ENCODE data around the gene TSC22D4.
A peak's percentile ranks its signal among the peaks of the same experiment; 100 is the strongest.

Gene TSC22D4

DNA sequence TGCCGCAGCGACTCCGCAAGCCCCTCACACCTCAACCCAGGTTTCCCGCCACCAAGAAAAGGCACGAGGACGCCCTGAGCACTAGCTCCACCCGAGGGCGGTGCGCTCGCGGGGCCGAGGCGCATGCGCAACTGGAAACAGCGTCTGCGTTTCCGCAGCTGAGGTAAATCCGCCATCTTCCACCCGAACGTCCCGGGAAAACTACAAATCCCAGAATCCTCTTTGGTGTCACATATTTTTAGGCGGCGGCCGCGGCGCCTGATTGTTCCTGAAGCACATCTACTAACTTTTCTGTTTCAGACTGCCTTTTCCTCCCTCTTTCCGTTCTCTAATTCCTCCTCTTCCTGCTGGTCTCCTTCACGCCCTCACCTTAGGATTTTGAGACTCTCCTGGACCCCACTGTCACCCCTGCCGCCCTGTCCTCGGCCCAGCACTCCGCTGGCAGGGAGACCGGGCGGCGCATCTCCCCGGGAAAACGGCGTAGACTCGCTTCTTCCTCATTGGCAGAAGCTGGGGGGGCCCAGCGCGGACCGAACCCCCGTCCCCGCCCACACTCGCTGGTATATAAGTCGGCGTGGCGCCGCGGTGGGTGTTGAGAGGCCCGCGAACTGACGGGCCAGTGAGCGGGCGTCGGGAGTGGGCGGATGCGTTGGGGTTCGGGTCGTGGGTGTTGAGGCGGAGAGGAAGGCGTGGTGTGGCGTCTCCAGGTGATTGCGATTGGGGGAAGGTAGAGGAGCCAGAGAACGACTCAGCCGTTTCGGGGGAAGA is 50.6 kb downstream of the TSC22D4 start, which contains the start of gene ZCWPW1 (continued):
- peak; percentile 55; the same call in 1 of the 2 replicates for TF ChIP-seq REST (tag by site-specific recombination; IDR thresholded peaks at IDR 0.05)
- TF ChIP-seq ZNF394 (tag by site-specific recombination; IDR thresholded peaks at IDR 0.05; ENCODE audit: borderline replicate concordance), result peak; percentile 65; the same call in 1 of the 2 replicates
- no peak for TF ChIP-seq ZNF248 (tag by site-specific recombination; IDR thresholded peaks at IDR 0.05)
- peak; percentile 83; the same call in 1 of the 2 replicates for TF ChIP-seq OVOL3 (tag by site-specific recombination; IDR thresholded peaks at IDR 0.05)
- TF ChIP-seq ZNF624 (tag by site-specific recombination; IDR thresholded peaks at IDR 0.05), result peak; percentile 81; the same call in 1 of the 2 replicates
- TF ChIP-seq, protein P1, sequence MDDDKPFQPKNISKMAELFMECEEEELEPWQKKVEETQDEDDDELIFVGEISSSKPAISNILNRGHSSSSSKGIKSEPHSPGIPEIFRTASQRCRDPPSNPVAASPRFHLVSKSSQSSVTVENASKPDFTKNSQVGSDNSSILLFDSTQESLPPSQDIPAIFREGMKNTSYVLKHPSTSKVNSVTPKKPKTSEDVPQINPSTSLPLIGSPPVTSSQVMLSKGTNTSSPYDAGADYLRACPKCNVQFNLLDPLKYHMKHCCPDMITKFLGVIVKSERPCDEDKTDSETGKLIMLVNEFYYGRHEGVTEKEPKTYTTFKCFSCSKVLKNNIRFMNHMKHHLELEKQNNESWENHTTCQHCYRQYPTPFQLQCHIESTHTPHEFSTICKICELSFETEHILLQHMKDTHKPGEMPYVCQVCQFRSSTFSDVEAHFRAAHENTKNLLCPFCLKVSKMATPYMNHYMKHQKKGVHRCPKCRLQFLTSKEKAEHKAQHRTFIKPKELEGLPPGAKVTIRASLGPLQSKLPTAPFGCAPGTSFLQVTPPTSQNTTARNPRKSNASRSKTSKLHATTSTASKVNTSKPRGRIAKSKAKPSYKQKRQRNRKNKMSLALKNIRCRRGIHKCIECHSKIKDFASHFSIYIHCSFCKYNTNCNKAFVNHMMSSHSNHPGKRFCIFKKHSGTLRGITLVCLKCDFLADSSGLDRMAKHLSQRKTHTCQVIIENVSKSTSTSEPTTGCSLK (tag by site-specific recombination; IDR thresholded peaks at IDR 0.05), result no peak
- TF ChIP-seq ZBTB21 (tag by site-specific recombination; IDR thresholded peaks at IDR 0.05), result no peak
- TF ChIP-seq, protein P2, sequence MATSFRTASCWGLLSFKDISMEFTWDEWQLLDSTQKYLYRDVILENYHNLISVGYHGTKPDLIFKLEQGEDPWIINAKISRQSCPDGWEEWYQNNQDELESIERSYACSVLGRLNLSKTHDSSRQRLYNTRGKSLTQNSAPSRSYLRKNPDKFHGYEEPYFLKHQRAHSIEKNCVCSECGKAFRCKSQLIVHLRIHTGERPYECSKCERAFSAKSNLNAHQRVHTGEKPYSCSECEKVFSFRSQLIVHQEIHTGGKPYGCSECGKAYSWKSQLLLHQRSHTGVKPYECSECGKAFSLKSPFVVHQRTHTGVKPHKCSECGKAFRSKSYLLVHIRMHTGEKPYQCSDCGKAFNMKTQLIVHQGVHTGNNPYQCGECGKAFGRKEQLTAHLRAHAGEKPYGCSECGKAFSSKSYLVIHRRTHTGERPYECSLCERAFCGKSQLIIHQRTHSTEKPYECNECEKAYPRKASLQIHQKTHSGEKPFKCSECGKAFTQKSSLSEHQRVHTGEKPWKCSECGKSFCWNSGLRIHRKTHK (tag by site-specific recombination; IDR thresholded peaks at IDR 0.05), result no peak
- TF ChIP-seq ZNF626 (tag by site-specific recombination; IDR thresholded peaks at IDR 0.05), result no peak
- TF ChIP-seq, protein P3, sequence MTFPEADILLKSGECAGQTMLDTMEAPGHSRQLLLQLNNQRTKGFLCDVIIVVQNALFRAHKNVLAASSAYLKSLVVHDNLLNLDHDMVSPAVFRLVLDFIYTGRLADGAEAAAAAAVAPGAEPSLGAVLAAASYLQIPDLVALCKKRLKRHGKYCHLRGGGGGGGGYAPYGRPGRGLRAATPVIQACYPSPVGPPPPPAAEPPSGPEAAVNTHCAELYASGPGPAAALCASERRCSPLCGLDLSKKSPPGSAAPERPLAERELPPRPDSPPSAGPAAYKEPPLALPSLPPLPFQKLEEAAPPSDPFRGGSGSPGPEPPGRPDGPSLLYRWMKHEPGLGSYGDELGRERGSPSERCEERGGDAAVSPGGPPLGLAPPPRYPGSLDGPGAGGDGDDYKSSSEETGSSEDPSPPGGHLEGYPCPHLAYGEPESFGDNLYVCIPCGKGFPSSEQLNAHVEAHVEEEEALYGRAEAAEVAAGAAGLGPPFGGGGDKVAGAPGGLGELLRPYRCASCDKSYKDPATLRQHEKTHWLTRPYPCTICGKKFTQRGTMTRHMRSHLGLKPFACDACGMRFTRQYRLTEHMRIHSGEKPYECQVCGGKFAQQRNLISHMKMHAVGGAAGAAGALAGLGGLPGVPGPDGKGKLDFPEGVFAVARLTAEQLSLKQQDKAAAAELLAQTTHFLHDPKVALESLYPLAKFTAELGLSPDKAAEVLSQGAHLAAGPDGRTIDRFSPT (tag by site-specific recombination; IDR thresholded peaks at IDR 0.05), result peak; percentile 97
- no peak for TF ChIP-seq BCL11A (tag by site-specific recombination; IDR thresholded peaks at IDR 0.05; ENCODE audit: low read depth)
- TF ChIP-seq, protein P4, sequence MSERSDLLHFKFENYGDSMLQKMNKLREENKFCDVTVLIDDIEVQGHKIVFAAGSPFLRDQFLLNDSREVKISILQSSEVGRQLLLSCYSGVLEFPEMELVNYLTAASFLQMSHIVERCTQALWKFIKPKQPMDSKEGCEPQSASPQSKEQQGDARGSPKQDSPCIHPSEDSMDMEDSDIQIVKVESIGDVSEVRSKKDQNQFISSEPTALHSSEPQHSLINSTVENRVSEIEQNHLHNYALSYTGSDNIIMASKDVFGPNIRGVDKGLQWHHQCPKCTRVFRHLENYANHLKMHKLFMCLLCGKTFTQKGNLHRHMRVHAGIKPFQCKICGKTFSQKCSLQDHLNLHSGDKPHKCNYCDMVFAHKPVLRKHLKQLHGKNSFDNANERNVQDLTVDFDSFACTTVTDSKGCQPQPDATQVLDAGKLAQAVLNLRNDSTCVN (tag by site-specific recombination; optimal IDR thresholded peaks at IDR 0.05), result peak; percentile 60
- TF ChIP-seq ZFP37 (tag by site-specific recombination; IDR thresholded peaks at IDR 0.05), result peak; percentile 99
- TF ChIP-seq ZNF747 (tag by site-specific recombination; IDR thresholded peaks at IDR 0.05), result no peak
- peak; percentile 82 for TF ChIP-seq ZNF10 (tag by site-specific recombination; IDR thresholded peaks at IDR 0.05)
- no peak for TF ChIP-seq ZNF510 (tag by site-specific recombination; IDR thresholded peaks at IDR 0.05; ENCODE audit: insufficient replicate concordance)
- TF ChIP-seq ZNF692 (tag by site-specific recombination; IDR thresholded peaks at IDR 0.05), result peak; percentile 93
- TF ChIP-seq ZNF114 (tag by site-specific recombination; IDR thresholded peaks at IDR 0.05), result no peak
- no peak for TF ChIP-seq ZNF266 (tag by site-specific recombination; IDR thresholded peaks at IDR 0.05; ENCODE audit: low read depth)
- no peak for TF ChIP-seq ZNF777 (tag by site-specific recombination; IDR thresholded peaks at IDR 0.05; ENCODE audit: borderline replicate concordance)
- TF ChIP-seq ZNF792 (tag by site-specific recombination; IDR thresholded peaks at IDR 0.05), result no peak
- TF ChIP-seq ZNF449 (tag by site-specific recombination; IDR thresholded peaks at IDR 0.05), result no peak; the same call in 1 of the 2 replicates
- peak; percentile 94 for TF ChIP-seq ZXDB (tag by site-specific recombination; IDR thresholded peaks at IDR 0.05)
- TF ChIP-seq ZNF146 (tag by site-specific recombination; IDR thresholded peaks at IDR 0.05), result peak; percentile 29; the same call in 1 of the 2 replicates
- TF ChIP-seq ZNF830 (tag by site-specific recombination; IDR thresholded peaks at IDR 0.05; ENCODE audit: low read depth), result no peak
